Activated CD4-positive, alpha-beta T cell treated with anti-CD3 and anti-CD28 coated beads for 4 hours (primary cell): ENCODE data around the gene DCLK2.

ENCODE experiments used
- DNase-seq, 2 donors: peaks; one replicate each; pipeline ENCODE4 v3.0.0-alpha.2; 2020

The DCLK2 gene

GRCh38 chr4:150078041-150078578 lies at the start of gene DCLK2:
DCLK2 (plus strand) TSS chr4:150078445; CDS start chr4:150079028, 583 bp downstream.
- DNase-seq, result no peak

- DNase-seq, result no peak
Measured at GRCh38 chr4:150032541-150032940, 45.7 kb upstream of the DCLK2 start.

GRCh38 chr4:150033081-150033480 lies 45.2 kb upstream of the DCLK2 start:
- DNase-seq, result no peak

- DNase-seq, result no peak
Measured at GRCh38 chr4:150033901-150034300, 44.3 kb upstream of the DCLK2 start.

- DNase-seq, result no peak
Measured at GRCh38 chr4:150037251-150037856, 40.9 kb upstream of the DCLK2 start.

- DNase-seq, result no peak
Measured at GRCh38 chr4:150038335-150039076, 39.7 kb upstream of the DCLK2 start.

- DNase-seq, result no peak
Measured at GRCh38 chr4:150039274-150040127, 38.7 kb upstream of the DCLK2 start.

GRCh38 chr4:150044517-150044916 lies 33.7 kb upstream of the DCLK2 start:
- no peak for DNase-seq

GRCh38 chr4:150045410-150045809 lies 32.8 kb upstream of the DCLK2 start:
- DNase-seq, result no peak

- DNase-seq, result no peak
Measured at GRCh38 chr4:150046728-150047217, 31.5 kb upstream of the DCLK2 start.

GRCh38 chr4:150047546-150047945 lies 30.7 kb upstream of the DCLK2 start:
- DNase-seq, result no peak

GRCh38 chr4:150049682-150050081 lies 28.6 kb upstream of the DCLK2 start:
- DNase-seq, result no peak

- DNase-seq, result no peak
Measured at GRCh38 chr4:150050566-150050965, 27.7 kb upstream of the DCLK2 start.

GRCh38 chr4:150051111-150051510 lies 27.1 kb upstream of the DCLK2 start:
- DNase-seq, result no peak

GRCh38 chr4:150055467-150055866 lies 22.8 kb upstream of the DCLK2 start:
- DNase-seq, result no peak

GRCh38 chr4:150056569-150056968 lies 21.7 kb upstream of the DCLK2 start:
- no peak for DNase-seq

GRCh38 chr4:150061086-150061776 lies 17.0 kb upstream of the DCLK2 start:
- no peak for DNase-seq

GRCh38 chr4:150063128-150063527 lies 15.1 kb upstream of the DCLK2 start:
- no peak for DNase-seq

- no peak for DNase-seq
Measured at GRCh38 chr4:150065740-150066139, 12.5 kb upstream of the DCLK2 start.

GRCh38 chr4:150067859-150068258 lies 10.4 kb upstream of the DCLK2 start:
- DNase-seq, result no peak

GRCh38 chr4:150068300-150068960 lies 9.8 kb upstream of the DCLK2 start:
- DNase-seq, result no peak

GRCh38 chr4:150069353-150069752 lies 8.9 kb upstream of the DCLK2 start:
- DNase-seq, result no peak
